GM21381 (cell line): ENCODE results near the gene MEG3.

Source experiments
- ATAC-seq: cut with Tn5 transposase; IDR thresholded peaks from one replicate; pipeline ENCODE4 v1.9.1; 2021; ENCODE audit warnings: mild to moderate bottlenecking, moderate library complexity; ENCODE audit not compliant: unreplicated experiment

MEG3 gene

GRCh38 chr14:100862277-100862676 lies 36.4 kb downstream of the MEG3 start:
- no peak for ATAC-seq

GRCh38 chr14:100862793-100863192 lies 36.9 kb downstream of the MEG3 start:
- no peak for ATAC-seq

- no peak for ATAC-seq
Observed at GRCh38 chr14:100864206-100864605, 38.3 kb downstream of the MEG3 start.

GRCh38 chr14:100864960-100865681 lies 39.2 kb downstream of the MEG3 start:
- ATAC-seq: no peak

- no peak for ATAC-seq
Observed at GRCh38 chr14:100865682-100866591, 40.0 kb downstream of the MEG3 start.

- no peak for ATAC-seq
Observed at GRCh38 chr14:100866666-100867630, 41.0 kb downstream of the MEG3 start.

- ATAC-seq: no peak
Observed at GRCh38 chr14:100867631-100868315, 41.9 kb downstream of the MEG3 start.

- ATAC-seq: no peak
Observed at GRCh38 chr14:100868621-100869370, 42.9 kb downstream of the MEG3 start.

- ATAC-seq: no peak
Observed at GRCh38 chr14:100871234-100872186, 45.6 kb downstream of the MEG3 start.

GRCh38 chr14:100872259-100873095 lies 46.6 kb downstream of the MEG3 start:
- no peak for ATAC-seq

- ATAC-seq: no peak
Observed at GRCh38 chr14:100873096-100873482, 47.2 kb downstream of the MEG3 start.

GRCh38 chr14:100874051-100874410 lies 48.1 kb downstream of the MEG3 start:
- ATAC-seq: no peak

GRCh38 chr14:100874411-100875091 lies 48.6 kb downstream of the MEG3 start:
- ATAC-seq: no peak

GRCh38 chr14:100875126-100875525 lies 49.2 kb downstream of the MEG3 start:
- no peak for ATAC-seq

GRCh38 chr14:100875861-100876590 lies 50.1 kb downstream of the MEG3 start:
- ATAC-seq: no peak
